GM13977 (cell line): Measurements from ENCODE around the gene GPR152.

Source experiments
- DNase-seq: peaks from one replicate; pipeline ENCODE4 v3.0.0; 2012; ENCODE audit warnings: low spot score
- CTCF ChIP-seq: IDR thresholded peaks from 2 replicates; pipeline ENCODE4 v1.5.1; 2012; ENCODE audit warnings: mild to moderate bottlenecking, control low read depth; ENCODE audit not compliant: insufficient read depth; ENCODE audit errors: extremely low read depth, missing control alignments
- in situ Hi-C: fragments of 300-500 bp; cut with MboI; formaldehyde crosslinking; loops from one replicate; pipeline ENCODE4 v1.12.0; 2022; ENCODE audit warnings: low sequenced_read_pairs, low pct_unique_long_range_greater_than_20kb, mixed read lengths, inconsistent platforms; ENCODE audit not compliant: unreplicated experiment

GPR152 gene

GRCh38 chr11:67492801-67493547 is 40.4 kb upstream of the GPR152 start:
- in situ Hi-C loops, result no loop called here
- TF ChIP-seq CTCF, result no peak
- no peak for DNase-seq

GRCh38 chr11:67492069-67492727 is 39.7 kb upstream of the GPR152 start:
- in situ Hi-C loops, result no loop called here
- DNase-seq, result no peak
- TF ChIP-seq CTCF, result no peak

GRCh38 chr11:67491276-67492068 is 38.9 kb upstream of the GPR152 start:
- no peak for DNase-seq
- no peak for TF ChIP-seq CTCF
- in situ Hi-C loops, result no loop called here

- no peak for TF ChIP-seq CTCF
- no peak for DNase-seq
- in situ Hi-C loops, result no loop called here
Measured at GRCh38 chr11:67490727-67491065, 38.2 kb upstream of the GPR152 start.

GRCh38 chr11:67489885-67490726 is 37.6 kb upstream of the GPR152 start:
- in situ Hi-C loops, result no loop called here
- TF ChIP-seq CTCF, result no peak

More at GRCh38 chr11:67489885-67490726, 37.6 kb upstream of the GPR152 start:
- DNase-seq, result no peak
